ENCODE data around the gene RDH13. TPM values are rescaled to one million over a fixed set of nuclear protein-coding genes. Genes with fewer than 3 reads are reported as not detected.

RDH13 gene
- total RNA-seq, 1 experiment from 2014 or later, result 39.5 TPM

GRCh38 chr19:55075371-55075998 is 12.5 kb upstream of the RDH13 start, which contains the start of gene EPS8L1:
Gene EPS8L1, plus strand, starts transcription at chr19:55075869. Its CDS starts 576 bp downstream, at chr19:55076445.
- Mint-ChIP-seq H3K9me3 (peaks cover 4% of the 10 kb centered on the region; the same call in 1 of the 2 replicates), H3K27ac (no peak within 1 kb of the TSS), H3K27me3 (ENCODE audit: low read depth) (peaks cover 84% of the 10 kb centered on the region), H3K4me3 (peak within 1 kb of the TSS; percentile 57), H3K4me1 (peaks cover 38% of the 10 kb centered on the region), H3K36me3 (no peaks in the 10 kb centered on the region)
- 0 out of 2 replicates have a peak, but pooled peaks have one; percentile 35 for TF ChIP-seq TEAD4 (CRISPR knock-in tag; IDR thresholded peaks at IDR 0.05)
- TF ChIP-seq MXD4 (CRISPR knock-in tag; IDR thresholded peaks at IDR 0.05; ENCODE audit: borderline replicate concordance), result no peak
- TF ChIP-seq TEAD1 (CRISPR knock-in tag; IDR thresholded peaks at IDR 0.05), result peak; percentile 60; the same call in 1 of the 2 replicates
- TF ChIP-seq SP1 (CRISPR knock-in tag; conservative IDR thresholded peaks at IDR 0.05), result 0 out of 2 replicates have a peak, but pooled peaks have one; percentile 47
- no peak for TF ChIP-seq RORB (CRISPR knock-in tag; IDR thresholded peaks at IDR 0.05)
- ChIA-PET POLR2A (no interaction called here), CTCF (interaction anchor here (0.7 to 2.2 kb wide), 9 partner anchors 12 to 645 kb away, joined by 3 to 6 read pairs (median 3); partner anchors contain the start of gene DNAAF3)
- peak; percentile 88 for ATAC-seq
- DNase-seq (ENCODE audit: low spot score), result peak; percentile 92

GRCh38 chr19:55071913-55072312 is 9.0 kb upstream of the RDH13 start:
- ATAC-seq (no peak), DNase-seq (ENCODE audit: low spot score) (no peak)
- TF ChIP-seq E2F1 (CRISPR knock-in tag; IDR thresholded peaks at IDR 0.05), result no peak
- no peak for TF ChIP-seq HMGA2 (CRISPR knock-in tag; IDR thresholded peaks at IDR 0.05)
- TF ChIP-seq, protein P1, sequence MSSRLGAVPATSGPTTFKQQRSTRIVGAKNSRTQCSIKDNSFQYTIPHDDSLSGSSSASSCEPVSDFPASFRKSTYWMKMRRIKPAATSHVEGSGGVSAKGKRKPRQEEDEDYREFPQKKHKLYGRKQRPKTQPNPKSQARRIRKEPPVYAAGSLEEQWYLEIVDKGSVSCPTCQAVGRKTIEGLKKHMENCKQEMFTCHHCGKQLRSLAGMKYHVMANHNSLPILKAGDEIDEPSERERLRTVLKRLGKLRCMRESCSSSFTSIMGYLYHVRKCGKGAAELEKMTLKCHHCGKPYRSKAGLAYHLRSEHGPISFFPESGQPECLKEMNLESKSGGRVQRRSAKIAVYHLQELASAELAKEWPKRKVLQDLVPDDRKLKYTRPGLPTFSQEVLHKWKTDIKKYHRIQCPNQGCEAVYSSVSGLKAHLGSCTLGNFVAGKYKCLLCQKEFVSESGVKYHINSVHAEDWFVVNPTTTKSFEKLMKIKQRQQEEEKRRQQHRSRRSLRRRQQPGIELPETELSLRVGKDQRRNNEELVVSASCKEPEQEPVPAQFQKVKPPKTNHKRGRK (CRISPR knock-in tag; IDR thresholded peaks at IDR 0.05; ENCODE audit: borderline replicate concordance), result no peak
- TF ChIP-seq OVOL2 (CRISPR knock-in tag; IDR thresholded peaks at IDR 0.05; ENCODE audit: borderline replicate concordance), result no peak
- peaks cover 47% of the 10 kb centered on the region for H3K4me1 Mint-ChIP-seq
- H3K27ac Mint-ChIP-seq, result no peak overlapping the region
- no peaks in the 10 kb centered on the region for H3K36me3 Mint-ChIP-seq
- H3K4me3 Mint-ChIP-seq, result no peak overlapping the region
- ChIA-PET CTCF (interaction anchor here (0.5 to 0.9 kb wide), 2 partner anchors 191 to 903 kb away, joined by 3 read pairs; no protein-coding TSS in a partner anchor), POLR2A (no interaction called here)
- peaks cover 90% of the 10 kb centered on the region for H3K27me3 Mint-ChIP-seq (ENCODE audit: low read depth)
- peaks cover 4% of the 10 kb centered on the region; the same call in 1 of the 2 replicates for H3K9me3 Mint-ChIP-seq

GRCh38 chr19:55071129-55071502 is 8.2 kb upstream of the RDH13 start:
- Mint-ChIP-seq H3K27me3 (ENCODE audit: low read depth) (peaks cover 92% of the 10 kb centered on the region), H3K4me3 (no peak overlapping the region), H3K9me3 (peaks cover 4% of the 10 kb centered on the region; the same call in 1 of the 2 replicates), H3K36me3 (no peaks in the 10 kb centered on the region), H3K27ac (no peak overlapping the region), H3K4me1 (peaks cover 42% of the 10 kb centered on the region)
- no peak for DNase-seq (ENCODE audit: low spot score)
- ATAC-seq, result no peak
- ChIA-PET CTCF (interaction anchor here (3.3 to 4.8 kb wide), 2 partner anchors 17 to 189 kb away, joined by 12 to 25 read pairs; no protein-coding TSS in a partner anchor), POLR2A (no interaction called here)
- no peak for TF ChIP-seq ZNF121 (CRISPR knock-in tag; IDR thresholded peaks at IDR 0.05)
- TF ChIP-seq OVOL2 (CRISPR knock-in tag; IDR thresholded peaks at IDR 0.05; ENCODE audit: borderline replicate concordance), result no peak
- no peak for TF ChIP-seq GABPB1 (CRISPR knock-in tag; IDR thresholded peaks at IDR 0.05)
- no peak for TF ChIP-seq ZNF281 (CRISPR knock-in tag; IDR thresholded peaks at IDR 0.05)
- no peak for TF ChIP-seq TEAD4 (CRISPR knock-in tag; IDR thresholded peaks at IDR 0.05)
- TF ChIP-seq PRRX2 (CRISPR knock-in tag; IDR thresholded peaks at IDR 0.05), result no peak
- no peak for TF ChIP-seq ELF4 (CRISPR knock-in tag; IDR thresholded peaks at IDR 0.05; ENCODE audit: low read depth)
- no peak for TF ChIP-seq ATF2 (CRISPR knock-in tag; IDR thresholded peaks at IDR 0.05; ENCODE audit: borderline replicate concordance, low read depth)
- no peak for TF ChIP-seq SMAD4 (CRISPR knock-in tag; IDR thresholded peaks at IDR 0.05)
- no peak for TF ChIP-seq MYBL2 (CRISPR knock-in tag; IDR thresholded peaks at IDR 0.05)
- TF ChIP-seq, protein P2, sequence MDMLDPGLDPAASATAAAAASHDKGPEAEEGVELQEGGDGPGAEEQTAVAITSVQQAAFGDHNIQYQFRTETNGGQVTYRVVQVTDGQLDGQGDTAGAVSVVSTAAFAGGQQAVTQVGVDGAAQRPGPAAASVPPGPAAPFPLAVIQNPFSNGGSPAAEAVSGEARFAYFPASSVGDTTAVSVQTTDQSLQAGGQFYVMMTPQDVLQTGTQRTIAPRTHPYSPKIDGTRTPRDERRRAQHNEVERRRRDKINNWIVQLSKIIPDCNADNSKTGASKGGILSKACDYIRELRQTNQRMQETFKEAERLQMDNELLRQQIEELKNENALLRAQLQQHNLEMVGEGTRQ (CRISPR knock-in tag; IDR thresholded peaks at IDR 0.05), result no peak
- TF ChIP-seq ARID4B (CRISPR knock-in tag; IDR thresholded peaks at IDR 0.05; ENCODE audit: borderline replicate concordance), result no peak
